Activated gamma-delta T cell treated with Interleukin-2 at 50 U/mL for 16 hours (primary cell): ENCODE data around the gene HMG20B.
A peak's percentile ranks its signal among the peaks of the same experiment; 100 is the strongest.
"Not testable (repeated sequence)": the region's sequence is repeated elsewhere in the genome, so short reads cannot be mapped to it uniquely, and the experiment has no call there.

Source experiments
- DNase-seq: peaks from one replicate; pipeline ENCODE4 v3.0.0-alpha.2; 2020

The HMG20B gene

DNA sequence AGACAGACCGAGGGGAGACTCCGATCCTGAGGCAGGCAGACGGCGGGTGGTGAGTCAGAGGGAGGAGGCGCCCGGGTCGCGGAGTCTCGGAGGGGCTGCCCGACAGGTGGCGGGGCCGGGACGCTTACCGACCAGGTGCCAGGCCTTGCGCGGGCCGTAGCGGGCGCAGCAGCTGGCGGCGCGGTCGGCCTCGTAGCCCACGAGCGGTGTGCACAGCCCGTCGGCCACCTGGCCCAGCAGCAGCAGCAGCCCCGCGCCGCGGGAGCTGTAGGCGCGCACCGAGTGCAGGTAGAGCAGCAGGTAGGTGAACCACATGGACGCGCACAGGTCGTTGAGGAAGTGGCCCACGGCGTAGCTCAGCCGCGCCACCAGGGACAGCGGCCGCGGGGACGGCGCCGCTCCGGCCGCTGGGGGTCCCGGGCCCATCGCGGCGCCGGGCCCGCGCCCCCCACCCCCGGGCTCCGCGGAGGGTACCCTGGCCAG is 15.7 kb upstream of the HMG20B start:
- DNase-seq, result peak; percentile 64

DNA sequence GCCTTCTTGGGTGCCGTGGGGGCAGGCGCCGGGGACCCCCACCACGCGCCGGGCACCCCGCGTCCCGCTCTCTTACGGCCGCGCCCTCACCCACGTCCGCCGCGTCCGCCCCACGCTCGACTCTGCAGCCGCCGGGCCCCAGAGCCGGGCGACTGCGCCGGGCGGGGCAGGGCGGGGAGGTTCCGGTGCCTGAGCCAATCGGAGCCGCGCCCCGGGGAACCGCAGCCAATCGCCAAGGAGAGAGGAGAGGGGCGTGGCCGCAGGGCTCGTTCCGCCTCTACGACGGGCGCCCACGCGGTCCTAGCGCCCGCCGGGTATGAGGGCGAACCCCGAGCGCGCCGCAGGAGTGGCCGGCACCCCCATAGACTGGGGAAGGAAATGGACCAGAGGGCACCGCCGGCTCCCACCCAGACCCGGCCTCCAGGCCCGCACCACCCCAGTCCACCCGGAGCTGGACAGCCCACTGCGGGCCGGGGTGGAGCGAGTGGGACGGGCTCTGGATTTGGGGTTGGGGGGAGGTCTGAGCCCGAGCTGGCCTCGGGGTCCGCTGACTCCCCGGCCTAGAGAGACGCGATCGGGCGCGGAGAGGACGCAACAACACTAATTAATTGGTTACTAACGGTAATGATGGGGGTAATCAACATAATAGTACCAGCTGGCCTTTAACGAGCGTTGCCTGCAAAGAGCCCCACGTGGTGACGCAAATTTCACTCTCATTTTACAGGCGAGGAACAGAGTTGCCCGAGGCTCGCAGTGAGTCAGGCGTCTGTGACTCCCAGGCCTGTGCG is 15.1 kb upstream of the HMG20B start, which contains the start of gene MFSD12:
TSS of gene MFSD12 (minus strand) at position 126 of the 788 bp plus-strand sequence. CDS start 183 bp downstream, outside the sequence.
- DNase-seq, result peak; percentile 93

DNA sequence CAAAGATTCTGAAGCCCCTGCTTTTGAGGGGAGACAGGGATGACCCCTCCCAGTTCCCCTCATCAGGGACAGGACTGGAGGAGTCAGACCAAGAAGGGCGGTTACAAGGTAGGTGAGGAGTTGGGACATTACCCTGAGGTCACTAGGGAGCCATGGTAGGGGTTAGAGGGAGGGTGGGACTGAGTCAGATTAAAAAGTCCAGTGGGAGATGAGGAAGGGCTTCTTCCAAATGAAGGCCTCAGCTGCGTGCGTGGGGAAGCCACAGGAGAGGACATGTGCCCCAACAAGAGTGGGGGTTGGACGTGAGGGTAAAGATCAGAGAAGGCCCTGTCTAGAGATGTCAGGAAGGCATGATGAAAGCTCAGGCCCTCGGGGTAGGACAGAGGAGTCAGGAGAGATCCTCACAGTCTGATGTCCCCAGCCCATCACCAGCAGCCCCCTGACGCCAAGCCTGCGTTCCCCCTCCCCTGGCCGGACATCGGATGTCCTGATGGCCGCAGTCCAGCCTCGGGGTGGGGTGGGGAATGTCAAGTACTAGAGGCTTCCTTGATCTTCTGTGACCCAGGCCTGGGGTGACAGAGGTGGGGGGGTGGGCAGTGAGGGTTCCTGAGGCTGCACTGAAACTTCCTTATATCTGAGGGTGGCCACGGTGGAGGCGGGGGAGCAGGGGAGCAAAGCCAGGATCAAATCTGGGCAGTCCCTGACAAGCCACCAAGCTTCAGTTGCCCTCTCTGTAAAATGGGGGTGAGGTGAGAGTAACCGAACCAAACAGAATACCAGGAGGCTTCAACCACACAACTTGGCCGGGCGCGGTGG is 8.8 kb upstream of the HMG20B start:
- no peak for DNase-seq

DNA sequence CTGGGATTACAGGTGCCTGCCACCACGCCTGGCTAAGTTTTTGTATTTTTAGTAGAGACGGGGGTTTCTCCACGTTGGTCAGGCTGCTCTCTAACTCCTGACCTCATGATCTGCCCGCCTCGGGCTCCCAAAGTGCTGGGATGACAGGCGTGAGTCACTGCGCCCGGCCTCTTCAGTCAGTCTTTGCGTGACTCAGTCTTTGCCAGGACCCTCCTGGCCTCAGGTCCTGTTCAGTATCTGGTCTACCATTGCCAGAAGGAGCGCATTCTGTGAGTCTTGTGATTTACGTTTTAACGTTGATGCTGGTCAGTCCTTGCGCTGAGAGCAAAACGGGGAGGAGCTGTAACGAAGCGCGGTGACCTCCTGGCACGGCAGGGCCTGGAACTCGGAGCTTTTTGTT is 7.6 kb upstream of the HMG20B start:
- no peak for DNase-seq

DNA sequence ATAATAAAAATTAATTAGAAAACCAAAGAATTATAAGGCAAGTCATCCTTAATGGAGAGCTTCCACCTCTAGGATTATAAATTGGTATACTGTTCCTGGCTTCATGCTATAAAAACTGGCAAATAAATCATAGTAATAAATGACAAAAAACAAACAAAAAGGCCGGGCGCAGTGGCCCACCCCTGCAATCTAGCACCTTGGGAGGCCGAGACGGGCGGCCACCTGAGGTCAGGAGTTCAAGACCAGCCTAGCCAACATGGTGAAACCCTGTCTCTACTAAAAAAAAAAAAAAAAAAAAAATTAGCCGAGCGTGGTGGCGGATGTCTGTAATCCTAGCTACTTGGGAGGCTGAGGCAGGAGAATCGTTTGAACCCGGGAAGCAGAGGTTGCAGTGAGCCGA is 2.7 kb upstream of the HMG20B start:
- DNase-seq, result not testable (repeated sequence)

DNA sequence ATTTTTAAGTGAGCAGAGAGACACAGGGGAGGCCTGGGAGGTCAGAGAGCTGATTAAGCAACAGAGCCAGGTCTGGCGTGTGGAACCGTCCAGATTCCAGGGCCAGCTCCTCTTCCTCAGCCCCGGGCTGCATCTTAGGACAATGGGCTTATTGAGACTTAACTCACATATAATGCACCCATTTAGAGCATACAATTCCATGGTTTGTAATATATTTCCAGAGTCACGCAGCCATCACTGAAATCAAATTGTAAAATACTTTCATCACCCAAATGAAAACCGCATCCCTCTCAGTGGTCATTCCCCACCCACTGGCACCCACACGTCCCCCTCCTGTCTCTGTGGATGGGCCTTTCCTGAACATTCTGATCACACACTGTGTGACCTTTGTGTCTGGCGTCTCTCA is 2.1 kb upstream of the HMG20B start:
- DNase-seq, result no peak

DNA sequence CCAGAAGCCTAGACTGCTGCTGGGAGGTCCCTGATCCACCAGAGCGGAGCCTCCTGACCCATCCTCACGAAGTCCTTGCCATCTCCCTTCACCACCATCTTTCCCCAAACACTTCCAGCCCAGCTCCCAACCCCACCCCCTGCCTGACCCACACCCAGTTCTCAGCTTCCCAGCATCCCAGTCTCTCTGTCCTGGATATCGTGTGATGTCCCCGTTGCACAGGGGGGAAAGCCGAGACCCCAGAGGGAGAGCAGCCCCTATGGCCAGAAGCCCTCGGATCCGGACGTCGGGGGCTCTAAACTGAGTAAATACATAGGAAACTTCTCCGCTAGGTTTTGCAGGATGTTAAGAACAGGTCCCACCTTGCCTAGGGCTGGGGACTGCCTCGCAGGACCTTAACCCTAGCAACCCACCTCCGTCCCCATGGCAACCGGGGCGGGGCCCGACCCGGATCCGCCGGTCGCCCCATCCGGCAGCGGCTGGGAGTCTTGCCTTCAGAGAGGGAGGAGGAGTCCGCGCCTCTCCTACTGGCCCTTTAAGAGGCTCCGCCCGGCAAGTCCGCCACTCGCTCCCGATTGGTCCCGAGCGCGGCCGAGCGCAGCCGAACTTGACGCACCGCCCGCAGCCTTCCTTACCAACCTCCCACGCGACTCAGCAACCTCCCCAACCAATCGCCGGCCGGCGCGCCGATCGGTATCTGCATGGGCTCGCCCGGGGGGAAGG is 451 bp upstream of the HMG20B start:
- peak; percentile 99 for DNase-seq

DNA sequence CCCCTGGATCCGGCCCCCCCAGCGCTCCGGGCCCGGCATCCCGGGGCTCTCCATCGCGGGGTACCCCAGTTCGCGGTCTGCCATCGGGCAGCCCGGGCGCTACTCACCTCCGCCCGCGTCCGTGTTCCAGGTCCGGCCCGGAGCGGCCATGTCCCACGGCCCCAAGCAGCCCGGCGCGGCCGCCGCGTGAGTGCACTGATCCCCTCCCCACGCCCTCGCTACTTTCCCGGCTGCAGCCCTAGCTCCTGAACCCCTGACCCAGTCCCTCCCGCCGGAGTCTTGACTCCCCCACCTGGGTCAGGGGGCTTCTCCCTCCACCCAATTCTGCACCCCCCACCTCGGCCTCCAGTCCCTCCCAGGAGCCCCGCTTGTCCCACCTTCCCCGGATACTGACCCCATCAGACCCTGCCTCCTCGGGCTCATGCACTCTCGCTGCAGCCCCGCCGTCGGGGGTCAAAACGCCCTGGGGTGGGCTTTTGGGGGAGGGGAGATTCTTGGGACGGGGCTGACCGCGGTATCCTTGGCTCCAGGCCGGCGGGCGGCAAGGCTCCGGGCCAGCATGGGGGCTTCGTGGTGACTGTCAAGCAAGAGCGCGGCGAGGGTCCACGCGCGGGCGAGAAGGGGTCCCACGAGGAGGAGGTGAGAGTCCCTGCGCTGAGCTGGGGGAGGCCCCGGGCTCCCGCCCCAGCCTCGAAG is 566 bp downstream of the HMG20B start:
- no peak for DNase-seq

DNA sequence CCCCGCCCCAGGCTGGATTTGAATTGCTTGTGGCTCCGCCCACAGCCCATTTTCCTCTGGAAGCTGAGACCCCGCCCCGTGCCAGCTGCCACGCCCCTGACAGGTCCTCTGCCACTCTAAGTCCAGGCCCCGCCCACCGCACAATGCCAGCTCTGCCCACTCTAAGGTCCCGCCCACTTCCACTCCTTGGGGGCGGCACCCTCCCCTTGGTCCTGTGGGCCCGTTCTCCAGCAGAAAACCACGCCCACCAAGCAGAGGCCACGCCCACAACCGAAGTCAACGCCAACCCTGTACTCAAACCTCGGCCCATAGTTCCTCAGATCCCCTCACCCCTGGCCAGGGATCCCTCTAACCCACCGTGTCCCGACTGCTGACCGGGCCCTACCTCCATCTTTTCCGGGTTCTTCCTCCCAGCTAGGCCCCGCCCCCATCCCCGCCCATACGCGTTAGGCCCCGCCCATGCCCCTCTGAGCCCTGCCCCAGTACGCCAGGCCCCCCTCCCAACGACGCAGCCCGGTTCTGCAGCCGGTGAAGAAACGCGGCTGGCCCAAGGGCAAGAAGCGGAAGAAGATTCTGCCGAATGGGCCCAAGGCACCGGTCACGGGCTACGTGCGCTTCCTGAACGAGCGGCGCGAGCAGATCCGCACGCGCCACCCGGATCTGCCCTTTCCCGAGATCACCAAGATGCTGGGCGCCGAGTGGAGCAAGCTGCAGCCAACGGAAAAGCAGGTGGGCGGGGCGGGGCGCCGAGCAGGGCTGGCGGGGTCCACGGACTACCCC is 1.3 kb downstream of the HMG20B start:
- DNase-seq, result peak; percentile 70

DNA sequence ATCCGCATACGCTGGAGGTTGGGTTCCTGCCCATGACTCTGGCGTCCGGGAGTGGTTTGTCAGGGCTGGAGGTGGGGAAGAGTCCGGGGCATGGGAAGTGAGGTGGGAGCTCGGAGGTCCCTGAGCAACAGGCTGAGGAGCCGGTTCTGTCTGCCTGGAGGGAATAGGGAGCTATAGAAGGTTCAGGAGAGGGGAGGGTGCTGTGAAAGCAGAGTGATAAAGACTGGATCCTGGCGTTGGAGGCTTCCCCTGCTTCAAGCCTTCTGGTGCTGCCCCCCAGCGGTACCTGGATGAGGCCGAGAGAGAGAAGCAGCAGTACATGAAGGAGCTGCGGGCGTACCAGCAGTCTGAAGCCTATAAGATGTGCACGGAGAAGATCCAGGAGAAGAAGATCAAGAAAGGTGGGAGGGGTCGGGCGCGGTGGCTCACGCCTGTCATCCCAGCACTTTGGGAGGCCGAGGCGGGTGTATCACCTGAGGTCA is 2.6 kb downstream of the HMG20B start:
- DNase-seq, result no peak

DNA sequence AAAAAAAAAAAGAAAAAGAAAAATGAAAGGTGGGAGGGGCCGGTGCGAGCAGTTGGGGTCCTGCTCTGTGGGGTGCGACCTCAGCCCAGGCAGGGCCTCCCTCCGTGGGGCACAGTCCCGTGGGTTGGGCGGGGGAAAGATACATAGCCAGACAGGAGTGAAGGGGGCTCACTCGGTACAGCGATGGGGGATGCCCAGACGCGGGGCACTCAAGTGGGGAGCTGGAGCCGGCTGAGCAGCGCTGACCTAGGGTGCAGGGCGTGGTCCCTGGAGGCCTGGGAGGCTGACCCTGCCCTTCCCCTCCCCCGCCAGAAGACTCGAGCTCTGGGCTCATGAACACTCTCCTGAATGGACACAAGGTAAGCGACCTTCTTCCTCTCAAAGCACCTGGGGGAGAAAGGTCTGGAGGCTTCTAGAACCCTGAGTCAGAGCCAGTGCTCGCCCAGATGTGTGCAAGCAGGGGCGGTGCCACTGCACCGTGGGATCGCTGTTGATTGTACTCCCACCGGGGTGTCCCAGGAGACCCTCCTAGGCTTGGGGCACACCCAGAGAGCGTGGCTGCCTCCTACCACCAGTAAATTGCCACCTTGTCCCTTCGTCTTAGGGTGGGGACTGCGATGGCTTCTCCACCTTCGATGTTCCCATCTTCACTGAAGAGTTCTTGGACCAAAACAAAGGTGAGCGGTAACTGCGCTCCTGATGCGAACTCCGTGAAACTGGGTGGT is 3.4 kb downstream of the HMG20B start:
- no peak for DNase-seq

DNA sequence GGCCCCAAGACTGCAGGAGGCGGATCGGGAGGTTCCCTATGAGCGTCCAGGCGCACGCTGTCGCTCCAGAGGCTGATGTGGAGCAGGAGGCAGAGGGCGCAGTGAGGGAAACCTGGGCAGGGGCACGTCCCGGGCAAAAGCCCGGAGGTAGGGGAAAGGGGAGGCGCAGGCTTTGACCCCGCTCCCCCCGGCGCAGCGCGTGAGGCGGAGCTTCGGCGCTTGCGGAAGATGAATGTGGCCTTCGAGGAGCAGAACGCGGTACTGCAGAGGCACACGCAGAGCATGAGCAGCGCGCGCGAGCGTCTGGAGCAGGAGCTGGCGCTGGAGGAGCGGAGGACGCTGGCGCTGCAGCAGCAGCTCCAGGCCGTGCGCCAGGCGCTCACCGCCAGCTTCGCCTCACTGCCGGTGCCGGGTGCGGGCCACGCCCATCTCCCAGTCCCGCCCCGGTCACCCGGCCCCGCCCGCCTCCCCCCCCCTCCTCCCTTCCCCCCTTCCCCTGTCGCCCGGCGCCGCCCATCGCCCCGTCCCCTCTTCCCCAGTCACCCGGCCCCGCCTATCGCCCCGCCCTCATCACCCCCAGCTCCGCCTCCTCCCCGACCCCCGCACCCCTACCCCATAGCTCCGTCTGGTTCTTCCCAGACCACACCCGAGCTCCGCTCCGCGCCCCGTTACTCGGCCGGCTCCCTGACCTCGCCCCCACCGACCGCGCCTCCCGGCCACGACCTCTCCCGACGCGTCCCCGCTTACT is 4.1 kb downstream of the HMG20B start:
- DNase-seq, result no peak

DNA sequence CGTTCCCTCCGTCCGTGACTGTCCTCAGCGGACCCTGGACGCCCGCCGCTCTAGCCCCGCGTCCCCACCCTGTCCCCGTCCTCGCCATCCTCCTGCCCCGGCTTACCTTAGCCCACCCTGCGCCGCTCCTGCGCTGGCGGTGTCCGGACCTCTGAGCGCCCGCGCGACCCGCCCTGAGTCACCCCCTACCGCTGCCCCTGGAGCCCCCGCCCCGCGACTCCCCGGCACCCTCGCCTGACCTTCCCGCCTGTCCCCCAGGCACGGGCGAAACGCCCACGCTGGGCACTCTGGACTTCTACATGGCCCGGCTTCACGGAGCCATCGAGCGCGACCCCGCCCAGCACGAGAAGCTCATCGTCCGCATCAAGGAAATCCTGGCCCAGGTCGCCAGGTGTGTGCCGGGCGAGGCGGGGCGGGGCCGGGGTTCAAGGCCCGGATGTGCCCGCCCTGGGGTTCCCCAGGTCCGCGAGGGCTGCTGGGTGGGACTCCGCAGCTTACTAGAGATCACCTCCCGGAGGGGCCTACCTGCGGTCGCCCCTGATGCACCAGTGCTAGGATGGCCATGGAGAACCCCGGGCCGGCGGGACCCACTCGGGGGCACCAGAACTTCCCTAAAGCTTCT is 5.1 kb downstream of the HMG20B start:
- DNase-seq, result no peak

DNA sequence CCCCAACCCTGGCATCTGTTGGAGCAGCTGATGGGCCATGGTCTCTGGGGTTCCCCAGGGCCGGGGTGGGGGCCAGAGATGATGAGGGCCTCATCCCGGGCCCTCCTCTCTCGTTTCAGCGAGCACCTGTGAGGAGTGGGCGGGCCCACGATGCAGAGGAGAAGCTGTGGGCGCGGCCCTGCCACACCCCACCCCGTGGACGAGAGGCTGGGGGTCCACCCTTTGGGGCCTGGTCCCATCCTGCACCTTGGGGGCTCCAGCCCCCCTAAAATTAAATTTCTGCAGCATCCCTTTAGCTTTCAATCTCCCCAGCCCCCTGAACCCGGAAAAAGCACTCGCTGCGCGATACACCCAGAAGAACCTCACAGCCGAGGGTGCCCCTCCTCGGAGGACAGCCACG is 5.6 kb downstream of the HMG20B start:
- no peak for DNase-seq

DNA sequence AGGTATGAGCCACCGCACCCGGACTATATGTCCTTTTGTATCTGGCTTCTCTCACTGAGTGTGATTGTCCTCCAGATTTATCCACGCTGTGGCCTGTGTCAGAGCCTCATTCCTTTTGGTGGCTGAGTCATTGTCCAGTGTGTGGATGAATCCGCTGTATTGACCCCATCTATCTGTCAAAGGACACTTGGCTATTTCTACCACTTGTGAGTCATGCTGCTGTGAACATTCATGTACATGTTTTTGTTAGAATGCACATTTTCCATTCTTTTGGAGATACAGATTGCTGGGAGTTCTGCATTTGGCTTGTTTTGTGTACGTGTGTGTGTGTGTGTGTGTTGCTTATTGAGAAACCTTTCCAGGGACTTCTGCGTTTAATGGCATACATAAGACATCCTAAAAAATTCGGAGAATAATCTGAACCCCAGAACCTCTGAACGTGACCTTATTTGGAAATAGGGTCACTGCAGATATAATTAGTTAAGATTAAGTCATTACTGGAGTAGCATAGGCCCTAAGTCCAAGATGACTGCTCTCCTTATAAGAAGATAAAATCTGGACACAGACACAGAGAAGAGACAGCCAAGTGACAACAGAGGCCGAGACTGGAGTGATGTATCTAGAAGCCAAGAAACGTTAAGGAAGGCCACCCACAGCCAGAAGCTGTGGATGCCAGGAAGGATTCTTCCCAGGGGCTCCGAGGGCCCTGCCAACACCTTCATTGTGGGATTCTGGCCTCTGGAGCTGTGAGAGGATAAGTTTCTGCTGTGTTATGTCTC is 7.6 kb downstream of the HMG20B start:
- no peak for DNase-seq

DNA sequence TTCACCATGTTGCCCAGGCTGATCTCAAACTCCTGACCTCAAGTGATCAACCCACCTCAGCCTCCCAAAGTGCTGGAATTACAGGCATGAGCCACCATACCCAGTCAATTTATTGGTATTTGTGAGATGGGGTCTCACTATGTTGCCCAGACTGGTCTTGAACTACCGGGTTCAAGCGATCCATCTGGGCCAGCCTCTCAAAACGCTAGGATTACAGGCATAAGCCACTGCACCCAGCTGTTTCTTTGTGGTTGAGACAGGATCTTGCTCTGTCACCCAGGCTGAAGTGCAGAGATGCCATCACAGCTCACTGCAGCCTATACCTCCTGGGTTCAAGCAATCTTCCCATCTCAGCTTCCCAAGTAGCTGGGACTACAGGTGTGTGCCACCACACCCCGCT is 9.0 kb downstream of the HMG20B start:
- not testable (repeated sequence) for DNase-seq

DNA sequence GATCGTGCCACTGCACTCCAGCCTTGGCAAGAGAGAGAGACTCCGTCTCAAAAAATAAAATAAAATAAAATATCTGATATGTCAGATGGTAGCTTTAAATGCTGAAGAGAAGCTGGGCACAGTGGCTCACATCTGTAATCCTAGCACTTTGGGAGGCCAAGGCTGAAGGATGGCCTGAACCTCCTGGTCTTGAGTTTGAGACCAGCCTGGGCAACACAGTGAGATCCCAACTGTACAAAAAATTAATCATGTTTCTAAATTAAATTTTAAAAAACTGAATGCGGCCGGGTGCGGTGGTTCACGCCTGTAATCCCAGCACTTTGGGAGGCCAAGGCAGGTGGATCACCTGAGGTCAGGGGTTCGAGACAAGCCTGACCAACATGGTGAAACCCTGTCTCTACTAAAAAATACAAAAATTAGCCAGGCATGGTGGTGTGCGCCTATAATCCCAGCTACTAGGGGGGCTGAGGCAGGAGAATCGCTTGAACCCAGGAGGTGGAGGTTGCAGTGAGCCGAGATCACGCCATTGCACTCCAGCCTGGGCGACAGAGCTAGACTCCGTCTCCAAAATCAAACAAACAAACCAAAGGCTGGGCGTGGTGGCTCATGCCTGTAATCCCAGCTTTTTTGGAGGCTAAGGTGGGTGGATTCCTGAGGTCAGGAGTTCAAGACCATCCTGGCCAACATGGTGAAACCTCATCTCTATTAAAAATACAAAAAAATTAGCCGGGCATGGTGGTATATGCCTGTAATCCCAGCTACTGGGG is 11.5 kb downstream of the HMG20B start:
- not testable (repeated sequence) for DNase-seq
